GM23338 (cell line): Measurements from ENCODE around the gene PDRG1. TPM values are rescaled to one million over a fixed set of nuclear protein-coding genes. Genes with fewer than 3 reads are reported as not detected.

Experiments
- ATAC-seq: fragments of 200-7000 bp; cut with Tn5 transposase; 3 replicates; pipeline ENCODE4 v1.9.1; 2020
- DNase-seq: peaks from one replicate; pipeline ENCODE4 v3.0.0-alpha.2; 2015; ENCODE audit warnings: low spot score
- H2AFZ ChIP-seq: fragments of 200-600 bp; sonication (generic); 2 replicates; pipeline ENCODE4 v1.8.0; 2016; ENCODE audit warnings: antibody characterized with exemption, mild to moderate bottlenecking, moderate library complexity
- H3F3A ChIP-seq: fragments of 200-600 bp; sonication (generic); replicated peaks from 2 replicates; pipeline ENCODE4 v1.8.0; 2017; ENCODE audit warnings: antibody characterized with exemption, mixed run types, low read depth
- H3K27ac ChIP-seq: fragments of 200-600 bp; sonication (generic); 2 replicates; pipeline ENCODE4 v1.6.1; 2016; ENCODE audit warnings: low read depth
- H3K27me3 ChIP-seq: fragments of 200-600 bp; sonication (generic); 2 replicates; pipeline ENCODE4 v1.8.0; 2016; ENCODE audit warnings: mild to moderate bottlenecking, mixed run types, moderate library complexity; ENCODE audit not compliant: insufficient read depth
- H3K36me3 ChIP-seq: fragments of 200-600 bp; sonication (generic); 2 replicates; pipeline ENCODE4 v1.8.0; 2016; ENCODE audit warnings: mild to moderate bottlenecking; ENCODE audit not compliant: insufficient read depth
- H3K4me1 ChIP-seq: fragments of 200-600 bp; sonication (generic); 2 replicates; pipeline ENCODE4 v1.8.0; 2016; ENCODE audit warnings: mild to moderate bottlenecking, moderate library complexity; ENCODE audit not compliant: insufficient read depth
- H3K4me2 ChIP-seq: fragments of 200-600 bp; sonication (generic); 2 replicates; pipeline ENCODE4 v1.7.1; 2017; ENCODE audit warnings: mixed run types
- H3K4me3 ChIP-seq: fragments of 200-600 bp; sonication (generic); 2 replicates; pipeline ENCODE4 v1.6.1; 2016; ENCODE audit warnings: mixed run types
- H3K79me2 ChIP-seq: fragments of 200-600 bp; sonication (generic); replicated peaks from 2 replicates; pipeline ENCODE4 v1.8.0; 2017; ENCODE audit warnings: mild to moderate bottlenecking; ENCODE audit not compliant: insufficient read depth
- H3K9me2 ChIP-seq: fragments of 200-600 bp; sonication (generic); 2 replicates; pipeline ENCODE4 v1.8.0; 2017; ENCODE audit not compliant: insufficient read depth
- H4K20me1 ChIP-seq: fragments of 200-600 bp; sonication (generic); replicated peaks from 2 replicates; pipeline ENCODE4 v1.8.0; 2017; ENCODE audit warnings: mild to moderate bottlenecking; ENCODE audit not compliant: insufficient read depth
- H3K27ac Mint-ChIP-seq: 2 replicates; pipeline ENCODE4 v1.8.0; 2020; ENCODE audit warnings: inconsistent platforms, mild to moderate bottlenecking, moderate library complexity, mixed read lengths
- H3K27me3 Mint-ChIP-seq: 3 replicates; pipeline ENCODE4 v1.8.0; 2022; ENCODE audit warnings: low read depth, mild to moderate bottlenecking, moderate library complexity, mixed read lengths, inconsistent platforms; ENCODE audit not compliant: insufficient read depth, poor library complexity
- H3K36me3 Mint-ChIP-seq: 3 replicates; pipeline ENCODE4 v1.8.0; 2021; ENCODE audit warnings: low read depth, mild to moderate bottlenecking, inconsistent platforms, moderate library complexity, mixed read lengths
- H3K4me1 Mint-ChIP-seq: 3 replicates; pipeline ENCODE4 v1.8.0; 2020; ENCODE audit warnings: mild to moderate bottlenecking, inconsistent platforms, mixed read lengths
- H3K4me3 Mint-ChIP-seq: 3 replicates; pipeline ENCODE4 v1.8.0; 2021; ENCODE audit warnings: moderate library complexity, mild to moderate bottlenecking, inconsistent platforms, mixed read lengths
- H3K9me3 Mint-ChIP-seq: 3 replicates; pipeline ENCODE4 v1.8.0; 2020; ENCODE audit warnings: moderate library complexity, mild to moderate bottlenecking, inconsistent platforms, mixed read lengths
- CREB1 ChIP-seq: fragments of 250-450 bp; sonication (Bioruptor Pico); IDR thresholded peaks from 2 replicates; pipeline ENCODE4 v1.5.0; 2020; ENCODE audit warnings: low read depth, mild to moderate bottlenecking, moderate library complexity
- ETS1 ChIP-seq: IDR thresholded peaks from 2 replicates; pipeline ENCODE4 v1.6.1; 2016; ENCODE audit warnings: antibody characterized with exemption
- EZH2 ChIP-seq: fragments of 200-600 bp; sonication (generic); IDR thresholded peaks from one replicate; pipeline ENCODE4 v1.8.0; 2017; ENCODE audit warnings: antibody characterized with exemption, mild to moderate bottlenecking, low read depth; ENCODE audit not compliant: unreplicated experiment
- EZH2phosphoT487 ChIP-seq: fragments of 200-600 bp; sonication (generic); IDR thresholded peaks from one replicate; pipeline ENCODE4 v1.8.1; 2018; ENCODE audit warnings: antibody characterized with exemption; ENCODE audit not compliant: unreplicated experiment
- JUNB ChIP-seq: IDR thresholded peaks from one replicate; pipeline ENCODE4 v1.6.1; 2016; ENCODE audit warnings: antibody characterized with exemption; ENCODE audit not compliant: unreplicated experiment
- NANOG ChIP-seq: IDR thresholded peaks from 2 replicates; pipeline ENCODE4 v1.6.1; 2016; ENCODE audit warnings: antibody characterized with exemption, borderline replicate concordance
- POLR2AphosphoS5 ChIP-seq: IDR thresholded peaks from 2 replicates; pipeline ENCODE4 v1.6.1; 2016; ENCODE audit warnings: antibody characterized with exemption, low read depth
- REST ChIP-seq: IDR thresholded peaks from one replicate; pipeline ENCODE4 v1.6.1; 2018; ENCODE audit warnings: antibody characterized with exemption; ENCODE audit not compliant: unreplicated experiment
- STAT1 ChIP-seq: IDR thresholded peaks from one replicate; pipeline ENCODE4 v1.6.1; 2016; ENCODE audit warnings: antibody characterized with exemption; ENCODE audit not compliant: unreplicated experiment
- ZNF114 ChIP-seq: fragments of 250-450 bp; sonication (Bioruptor Pico); IDR thresholded peaks from 2 replicates; pipeline ENCODE4 v1.5.0; 2020; ENCODE audit warnings: mild to moderate bottlenecking, moderate library complexity
- ZNF462 ChIP-seq: fragments of 250-450 bp; sonication (Bioruptor Pico); IDR thresholded peaks from 2 replicates; pipeline ENCODE4 v1.5.0; 2020; ENCODE audit warnings: mild to moderate bottlenecking, moderate library complexity
- polyA plus RNA-seq: library from polyadenylated mRNA; unstranded; fragments of >200 nt; fragmentation: Nextera tagmentation; extraction: Ambion mirVana; gene quantifications from 2 replicates; pipeline ENCODE4 v1.2.1, GENCODE V29; 2016
- total RNA-seq: library from RNA; depleted of rRNA; stranded (reverse); fragments of >200 nt; shearing (Covaris generic); gene quantifications from 2 replicates; pipeline ENCODE4 v1.2.3, GENCODE V29; 2014

Gene PDRG1
- total and polyA plus RNA-seq, 2 experiments from 2014 or later = 10.5 to 27.8 TPM

- no peak for TF ChIP-seq REST
- TF ChIP-seq ETS1 = no peak
Measured at GRCh38 chr20:31972471-31973021, 20.7 kb upstream of the PDRG1 start (continued).

- H3K27me3 ChIP-seq = peaks cover 25% of the 10 kb centered on the region
- peaks cover 25% of the 10 kb centered on the region for H4K20me1 ChIP-seq
- peak overlapping the region; percentile 86; the same call in 1 of the 3 replicates for H3K4me3 Mint-ChIP-seq
- no peaks in the 10 kb centered on the region for H3K79me2 ChIP-seq
- H3K27ac Mint-ChIP-seq = no peak overlapping the region
- no peak overlapping the region for H2AFZ ChIP-seq
- no peak for ATAC-seq
- peaks cover 42% of the 10 kb centered on the region for H3K4me1 Mint-ChIP-seq
- H3K27ac ChIP-seq = no peak overlapping the region
- no peaks in the 10 kb centered on the region for H3K36me3 Mint-ChIP-seq
- no peaks in the 10 kb centered on the region for H3K9me2 ChIP-seq
- peaks cover 41% of the 10 kb centered on the region for H3K4me1 ChIP-seq
- peaks cover 33% of the 10 kb centered on the region for H3F3A ChIP-seq
- DNase-seq = no peak
- no peaks in the 10 kb centered on the region for H3K36me3 ChIP-seq
- no peak overlapping the region for H3K4me2 ChIP-seq
- peaks cover 19% of the 10 kb centered on the region for H3K27me3 Mint-ChIP-seq
- H3K9me3 Mint-ChIP-seq = peaks cover 10% of the 10 kb centered on the region; the same call in 2 of the 3 replicates
- H3K4me3 ChIP-seq = no peak overlapping the region
- TF ChIP-seq ZNF114 (CRISPR knock-in tag) = no peak
- no peak for TF ChIP-seq EZH2
- TF ChIP-seq NANOG = no peak
- no peak for TF ChIP-seq EZH2phosphoT487
- no peak for TF ChIP-seq POLR2AphosphoS5
- TF ChIP-seq ZNF462 = no peak
- TF ChIP-seq REST = no peak
- TF ChIP-seq STAT1 = no peak
- TF ChIP-seq CREB1 (CRISPR knock-in tag) = no peak
- no peak for TF ChIP-seq JUNB
Measured at GRCh38 chr20:31969991-31970390, 18.1 kb upstream of the PDRG1 start.
